Embryonic facial prominence (tissue), 1 donor: ENCODE measurements around the gene GLYAT.
"Not testable (repeated sequence)": the region's sequence is repeated elsewhere in the genome, so short reads cannot be mapped to it uniquely, and the experiment has no call there.

ENCODE experiments used
- DNase-seq: peaks from one replicate; pipeline ENCODE4 v3.0.0-alpha.2; 2016; ENCODE audit errors: extremely low spot score

Gene GLYAT

DNA sequence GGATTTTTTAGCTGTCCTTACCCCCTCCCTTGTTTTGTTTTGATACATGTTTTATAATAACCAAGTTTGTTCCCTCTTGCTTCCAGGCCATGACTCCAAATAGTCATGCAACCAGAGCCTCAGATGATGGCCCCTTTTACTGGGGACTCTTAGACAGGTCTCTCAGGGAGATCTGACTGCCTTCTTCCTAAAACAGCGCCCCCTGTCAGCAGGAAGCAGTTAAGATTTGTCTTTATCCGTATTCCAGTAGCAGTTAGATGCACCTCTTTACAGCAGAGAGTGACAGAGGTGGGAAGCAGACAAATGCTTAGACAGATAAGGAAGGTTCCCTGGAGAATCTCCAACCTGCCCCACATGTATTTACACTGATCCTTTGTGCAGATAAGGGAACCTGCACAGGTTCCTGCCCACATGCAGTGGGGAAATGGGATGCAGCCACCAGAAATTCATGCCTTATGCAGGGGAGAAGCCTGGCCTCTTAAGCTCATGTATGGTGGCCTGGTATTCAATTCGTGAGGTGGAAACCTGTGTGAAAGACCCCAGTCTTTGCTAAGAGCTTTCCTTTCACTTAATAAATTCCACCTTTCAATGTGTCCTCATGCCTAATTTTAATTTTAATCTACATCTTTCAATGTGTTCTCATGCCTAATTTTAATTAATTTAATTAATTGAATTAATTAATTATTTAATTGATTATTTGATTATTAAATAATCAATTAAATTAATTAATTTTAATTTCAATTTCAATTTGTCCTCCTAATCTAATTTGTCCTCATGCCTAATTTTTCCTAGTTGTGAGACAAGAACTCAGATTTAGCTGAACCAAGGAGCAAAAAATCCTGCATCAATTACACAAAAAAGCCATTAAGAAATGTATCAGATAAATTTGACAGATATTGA, 11.5 kb upstream of the GLYAT start:
- DNase-seq = no peak

DNA sequence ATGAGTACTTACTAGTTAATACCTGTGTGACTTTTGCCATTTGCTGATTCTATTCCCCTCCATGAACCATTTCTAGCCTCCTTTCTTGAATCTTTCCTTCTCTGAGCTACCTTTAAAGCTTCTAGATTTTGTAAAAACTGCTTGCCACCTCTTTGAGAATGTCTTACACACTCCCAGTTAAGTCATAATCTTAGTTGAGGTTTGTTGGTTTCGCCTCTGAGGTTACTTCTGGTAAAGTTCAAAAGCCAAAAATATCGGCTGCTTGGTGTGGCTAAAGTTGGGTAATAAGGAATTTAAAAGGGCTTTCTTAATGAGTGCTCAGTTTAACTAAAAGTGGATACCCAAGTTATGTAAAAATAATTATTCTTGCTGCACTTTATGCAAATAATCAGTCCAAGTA, 10.4 kb upstream of the GLYAT start:
- DNase-seq = no peak

DNA sequence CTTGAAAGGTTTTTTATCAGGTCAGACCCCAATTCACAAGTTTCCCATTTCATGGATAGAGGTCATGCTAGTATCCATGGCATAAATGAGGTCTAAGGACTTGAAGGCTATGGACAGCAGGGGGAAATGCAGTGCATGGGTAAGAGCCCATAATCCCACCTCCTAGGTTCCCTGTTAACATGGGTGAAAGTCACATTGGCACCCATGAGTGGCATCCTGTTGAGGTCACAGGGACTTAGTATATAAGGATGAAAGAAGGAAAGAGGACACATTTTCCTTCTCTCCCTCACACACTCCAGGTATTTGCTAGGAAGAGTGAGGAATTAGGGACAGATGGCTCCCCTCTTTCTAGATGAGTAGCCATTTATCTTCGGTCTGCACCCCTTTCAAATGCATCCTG, 9.4 kb upstream of the GLYAT start:
- DNase-seq = no peak

DNA sequence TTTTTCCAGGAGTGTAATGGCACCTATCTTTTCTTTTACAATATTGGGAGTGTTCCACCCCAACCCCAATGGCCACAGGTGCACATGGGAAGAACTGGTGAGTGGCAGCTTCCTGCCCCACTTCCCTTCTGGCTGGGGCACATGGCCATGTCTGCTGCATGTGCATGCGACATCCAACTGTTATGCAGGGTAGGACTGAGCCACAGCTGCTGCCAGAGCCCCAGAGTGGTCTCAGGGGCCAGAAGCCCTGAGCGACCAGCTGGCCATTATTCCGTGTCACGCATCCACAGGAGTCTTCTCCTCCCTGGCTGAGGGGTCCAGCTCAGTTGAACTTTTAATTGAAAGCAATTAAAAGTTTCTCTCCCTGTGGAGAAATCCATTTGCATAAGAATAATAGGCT, 8.7 kb upstream of the GLYAT start:
- no peak for DNase-seq

DNA sequence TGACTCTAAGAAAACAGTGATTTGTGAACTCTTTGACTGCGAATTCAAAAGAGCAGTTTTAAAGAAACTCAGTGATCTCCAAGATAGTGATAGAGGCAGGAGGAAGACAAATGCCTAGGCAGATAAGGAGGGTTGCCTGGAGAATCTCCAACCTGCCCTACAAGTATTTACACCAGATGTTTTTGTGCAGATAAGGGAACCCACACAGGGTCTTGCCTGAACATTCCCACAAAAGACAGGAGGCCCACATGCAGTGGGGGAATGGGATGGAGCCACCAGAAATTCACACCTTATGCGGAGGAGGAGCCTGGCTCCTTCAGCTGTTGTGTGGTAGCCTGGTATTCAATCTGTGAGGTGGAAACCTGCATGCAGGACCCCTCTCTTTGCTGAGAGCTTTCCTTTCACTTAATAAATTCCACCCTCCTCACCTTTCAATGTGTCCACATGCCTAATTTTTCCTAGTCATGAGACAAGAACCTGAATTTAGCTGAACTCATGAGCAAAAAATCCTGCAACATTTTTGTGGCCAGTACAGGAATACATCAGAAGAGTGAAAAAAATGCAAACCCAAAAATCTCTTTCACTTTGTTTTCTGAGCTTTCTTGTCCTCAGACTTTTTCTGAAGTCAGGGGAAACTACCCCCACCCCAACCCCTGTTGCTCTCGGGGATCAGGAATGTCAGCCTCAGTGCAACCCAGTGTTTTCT, 8.1 kb upstream of the GLYAT start:
- DNase-seq = no peak

DNA sequence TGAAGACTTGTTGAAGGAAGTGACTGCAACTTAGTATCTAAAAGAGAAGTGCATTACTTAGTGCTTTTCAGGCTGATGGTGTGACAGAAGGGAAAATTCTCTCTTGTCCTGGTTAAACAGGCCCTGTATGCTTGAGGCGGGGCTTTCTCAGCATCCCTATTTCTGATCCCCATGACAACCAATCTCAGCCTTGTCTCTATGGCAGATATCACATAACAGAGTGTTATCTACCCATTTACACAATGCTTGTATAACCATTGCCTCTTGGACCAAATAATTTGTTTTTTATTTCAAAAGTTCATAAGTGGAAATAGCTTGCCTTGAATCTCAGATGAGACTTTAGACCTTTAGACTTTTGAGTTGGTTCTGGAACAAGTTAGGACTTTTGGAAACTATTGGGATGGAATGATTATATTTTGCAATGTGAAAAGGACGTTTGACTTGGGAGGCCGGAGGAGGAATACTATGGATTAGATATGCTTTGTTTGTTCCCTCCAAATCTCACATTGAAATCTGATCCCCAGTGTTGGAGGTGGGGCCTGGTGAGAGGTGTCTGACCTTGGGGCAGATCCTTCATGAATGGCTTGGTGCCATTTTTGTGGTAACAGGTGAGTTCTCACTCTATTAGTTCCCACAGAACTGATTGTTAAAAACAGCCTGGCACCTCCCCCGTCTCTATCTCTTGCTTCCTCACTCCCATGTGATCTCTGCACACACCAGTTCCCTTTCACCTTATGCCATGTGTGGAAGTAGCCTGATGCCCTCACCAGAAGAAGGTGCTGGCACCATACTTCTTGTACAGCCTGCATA, 3.1 kb upstream of the GLYAT start:
- no peak for DNase-seq

DNA sequence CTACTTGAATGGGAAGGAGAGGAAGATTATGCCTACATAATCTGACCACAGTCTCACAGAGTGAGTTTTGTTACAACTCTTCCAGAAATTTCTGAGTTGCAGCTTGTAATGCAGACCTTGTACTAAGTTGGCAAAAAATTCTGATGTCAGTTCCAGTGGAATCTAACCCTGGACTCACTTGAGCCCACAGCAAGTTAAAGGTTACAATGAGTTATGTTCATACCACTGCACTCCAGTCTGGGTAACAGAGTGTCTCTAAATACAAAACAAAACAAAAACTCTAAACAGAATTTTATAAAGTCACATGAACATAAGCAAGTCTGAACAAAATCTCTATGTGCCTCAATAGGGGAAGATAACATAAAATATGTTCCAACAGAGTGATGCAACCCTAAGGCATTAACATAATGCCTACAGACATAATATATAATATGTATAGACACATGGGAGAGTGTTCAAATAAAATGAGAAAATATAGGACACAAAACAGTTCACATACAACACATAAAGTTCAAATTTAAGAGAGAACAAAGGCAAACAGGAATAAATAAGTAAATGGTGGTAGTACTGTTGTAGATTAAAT, 1.1 kb downstream of the GLYAT start:
- DNase-seq = no peak

DNA sequence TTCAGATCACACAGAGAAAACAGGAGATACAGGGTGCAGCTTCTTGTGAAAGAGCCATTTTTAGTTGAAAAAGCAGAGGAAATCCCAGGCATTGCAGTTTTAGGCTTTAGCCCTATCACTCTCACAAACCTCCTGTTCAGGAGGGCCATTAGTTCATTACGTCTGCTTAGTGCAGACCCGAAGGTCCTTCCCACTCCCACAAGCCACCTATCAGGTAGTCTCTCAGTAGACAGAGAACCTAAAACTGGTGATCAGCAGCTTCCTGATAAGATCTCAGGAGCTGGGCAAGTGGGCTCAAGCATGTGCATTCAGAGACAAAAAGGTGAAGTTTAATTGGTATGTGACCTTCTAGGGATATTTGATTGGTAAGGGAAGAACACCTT, 4.3 kb downstream of the GLYAT start:
- no peak for DNase-seq

DNA sequence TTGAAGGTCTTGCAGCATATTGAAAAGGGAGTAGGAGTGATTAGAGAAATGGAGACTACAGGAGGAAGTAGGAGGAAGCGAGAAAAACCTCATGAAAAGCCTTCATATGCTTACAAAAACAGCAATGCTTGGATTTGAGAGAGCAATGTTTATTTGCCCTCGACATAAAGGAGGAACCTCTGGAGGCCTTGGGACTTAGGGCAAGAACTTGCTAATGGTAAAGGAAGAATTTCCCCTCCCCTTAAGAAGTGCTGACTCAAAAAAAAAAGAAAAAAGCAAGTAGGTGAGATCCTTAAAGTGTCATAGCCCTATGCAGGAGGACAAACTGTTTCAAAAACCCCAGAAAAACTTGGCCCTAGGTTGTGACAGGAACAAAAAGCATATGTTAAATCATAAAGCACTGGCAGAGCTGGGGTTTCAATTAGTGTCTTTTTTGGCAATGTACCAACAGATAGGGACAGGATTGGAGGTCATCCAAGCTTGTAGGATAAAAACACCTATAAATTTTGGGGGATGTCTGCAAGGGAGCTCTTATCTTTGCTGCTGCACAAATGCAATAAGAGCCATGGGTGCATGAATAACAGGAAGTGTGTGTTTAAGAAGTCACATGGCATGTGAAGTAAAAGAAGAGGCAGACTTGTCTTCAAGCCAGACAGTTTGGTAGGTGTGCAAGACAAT, 4.9 kb downstream of the GLYAT start:
- DNase-seq = no peak

DNA sequence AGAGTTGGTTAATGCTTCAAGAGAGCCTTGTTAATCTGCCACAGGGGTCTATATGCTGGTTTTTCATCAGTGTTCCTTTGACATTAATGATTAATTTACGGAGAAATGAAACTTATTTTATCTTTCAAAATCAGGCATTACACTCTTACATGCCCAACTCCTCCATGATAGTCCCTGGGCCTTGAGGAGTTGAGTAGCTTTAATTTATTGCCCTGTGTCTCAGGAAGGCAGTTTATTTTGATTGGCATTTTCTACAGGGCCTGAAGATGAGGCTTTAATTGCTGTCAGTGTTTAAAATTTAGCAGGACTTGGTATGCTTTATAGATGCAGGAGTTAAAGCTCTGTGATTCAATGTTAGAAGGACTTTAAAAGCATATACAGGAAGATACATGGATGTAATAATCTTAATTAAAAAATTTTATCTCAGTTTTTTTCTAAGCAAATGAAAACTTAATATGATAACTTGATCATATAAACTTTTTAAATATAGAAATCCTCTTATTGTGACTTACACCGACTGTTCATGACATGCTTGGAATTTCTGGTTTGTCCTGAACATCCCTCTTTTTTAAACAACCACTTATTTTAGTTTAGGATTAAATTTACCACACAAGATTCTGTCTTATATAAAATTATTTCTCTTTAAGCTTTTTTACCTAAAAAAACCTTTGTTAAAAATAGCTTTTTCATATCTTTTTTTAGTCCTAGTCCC, 12.2 kb downstream of the GLYAT start:
- no peak for DNase-seq

DNA sequence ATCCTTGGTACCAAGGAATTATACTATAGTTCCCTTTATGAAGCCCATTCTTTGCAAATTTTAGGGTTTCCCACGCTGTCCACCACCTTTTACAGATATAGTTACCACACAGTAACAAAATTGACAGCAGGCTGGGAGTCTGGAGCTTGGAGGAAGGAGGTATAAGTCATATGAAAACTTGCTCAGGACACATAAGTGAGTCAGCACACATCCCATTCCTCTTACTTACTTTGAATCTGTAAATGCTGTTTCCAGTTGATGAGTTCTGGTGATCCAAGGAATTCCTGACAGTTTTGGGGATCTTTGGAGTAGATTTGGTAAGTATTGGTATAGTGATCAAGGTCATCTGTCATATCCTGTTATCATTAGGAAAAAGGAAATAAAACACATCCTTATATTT, 19.2 kb downstream of the GLYAT start:
- no peak for DNase-seq

DNA sequence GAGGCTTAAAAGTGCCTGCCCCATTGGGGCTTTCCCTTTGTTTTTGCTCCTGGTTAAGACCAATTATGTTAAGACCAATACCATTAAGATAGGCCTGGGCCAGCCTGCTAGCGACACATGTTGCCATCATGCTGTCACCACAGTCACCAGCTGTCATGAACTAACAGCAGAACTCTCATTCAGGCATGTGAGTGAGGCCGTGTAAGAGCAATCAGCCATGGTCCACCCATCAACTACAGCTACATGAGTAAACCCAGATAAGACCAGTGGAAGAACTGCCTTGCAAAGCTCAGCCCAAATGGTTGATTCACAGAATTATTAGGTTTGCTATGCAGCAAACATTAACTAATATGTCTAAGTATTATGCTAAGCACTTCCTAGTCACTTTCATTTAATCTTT, 19.9 kb downstream of the GLYAT start:
- no peak for DNase-seq

DNA sequence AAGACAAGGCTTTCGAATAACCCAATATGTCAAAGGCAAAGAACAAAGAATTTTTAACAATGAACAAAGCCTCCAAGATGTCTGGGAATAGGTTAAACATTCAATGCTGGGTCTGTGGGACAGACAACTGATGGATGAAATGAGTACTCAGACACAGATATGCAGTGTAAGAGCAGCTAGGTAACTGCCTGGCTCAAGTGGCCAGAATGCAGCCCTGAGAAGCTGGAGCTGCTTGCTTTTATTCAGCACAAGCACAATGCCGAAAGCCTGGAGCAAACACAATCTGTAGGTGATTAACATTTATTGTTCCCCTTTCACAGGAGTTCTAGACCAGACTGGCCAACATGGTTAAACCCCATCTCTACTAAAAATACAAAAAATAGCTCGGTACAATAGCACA, 24.0 kb downstream of the GLYAT start:
- DNase-seq = no peak

DNA sequence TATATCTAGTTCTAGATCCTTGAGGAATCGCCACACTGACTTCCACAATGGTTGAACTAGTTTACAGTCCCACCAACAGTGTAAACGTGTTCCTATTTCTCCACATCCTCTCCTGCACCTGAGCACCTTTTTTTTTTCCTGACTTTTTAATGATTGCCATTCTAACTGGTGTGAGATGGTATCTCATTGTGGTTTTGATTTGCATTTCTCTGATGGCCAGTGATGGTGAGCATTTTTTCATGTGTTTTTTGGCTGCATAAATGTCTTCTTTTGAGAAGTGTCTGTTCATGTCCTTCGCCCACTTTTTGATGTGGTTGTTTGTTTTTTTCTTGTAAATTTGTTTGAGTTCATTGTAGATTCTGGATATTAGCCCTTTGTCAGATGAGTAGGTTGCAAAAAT, 34.9 kb downstream of the GLYAT start:
- DNase-seq = not testable (repeated sequence)

DNA sequence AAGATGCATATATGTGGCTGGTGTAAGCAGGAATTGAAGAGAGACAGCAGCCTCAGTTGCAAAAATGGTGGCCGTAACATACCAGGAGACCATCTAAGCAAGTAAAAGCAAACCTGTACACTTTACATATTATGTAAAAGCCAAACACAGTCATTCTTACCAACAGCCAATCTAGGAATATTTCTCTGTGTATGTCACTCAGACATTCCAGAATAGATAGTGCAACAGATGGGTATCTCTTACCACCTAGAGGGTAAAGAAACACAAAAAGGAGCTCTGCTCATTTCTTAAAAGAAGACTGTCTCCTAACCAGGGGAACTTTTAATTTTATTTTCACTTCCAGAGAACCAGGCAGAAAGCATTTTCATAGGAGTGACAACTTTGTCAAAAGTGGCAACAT, 38.7 kb downstream of the GLYAT start:
- DNase-seq = no peak

DNA sequence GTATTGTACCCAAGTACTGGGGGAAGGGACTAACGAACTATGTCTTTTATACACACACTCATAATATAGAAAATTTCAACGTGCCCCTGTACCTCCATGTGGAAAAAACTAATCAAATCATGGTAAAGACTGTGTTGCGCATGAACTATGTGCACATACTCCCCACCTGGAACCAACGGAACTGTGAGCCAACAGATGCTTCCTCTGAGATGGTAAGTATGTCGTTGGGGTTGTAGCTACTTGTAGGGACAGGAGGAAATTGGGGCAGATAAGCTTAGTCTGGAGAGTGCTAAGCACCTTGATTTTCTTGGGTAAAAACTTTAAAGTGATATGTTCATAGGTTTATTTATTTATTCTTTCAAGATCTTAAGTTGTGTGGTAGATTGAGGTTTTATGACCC, 40.1 kb downstream of the GLYAT start:
- no peak for DNase-seq

DNA sequence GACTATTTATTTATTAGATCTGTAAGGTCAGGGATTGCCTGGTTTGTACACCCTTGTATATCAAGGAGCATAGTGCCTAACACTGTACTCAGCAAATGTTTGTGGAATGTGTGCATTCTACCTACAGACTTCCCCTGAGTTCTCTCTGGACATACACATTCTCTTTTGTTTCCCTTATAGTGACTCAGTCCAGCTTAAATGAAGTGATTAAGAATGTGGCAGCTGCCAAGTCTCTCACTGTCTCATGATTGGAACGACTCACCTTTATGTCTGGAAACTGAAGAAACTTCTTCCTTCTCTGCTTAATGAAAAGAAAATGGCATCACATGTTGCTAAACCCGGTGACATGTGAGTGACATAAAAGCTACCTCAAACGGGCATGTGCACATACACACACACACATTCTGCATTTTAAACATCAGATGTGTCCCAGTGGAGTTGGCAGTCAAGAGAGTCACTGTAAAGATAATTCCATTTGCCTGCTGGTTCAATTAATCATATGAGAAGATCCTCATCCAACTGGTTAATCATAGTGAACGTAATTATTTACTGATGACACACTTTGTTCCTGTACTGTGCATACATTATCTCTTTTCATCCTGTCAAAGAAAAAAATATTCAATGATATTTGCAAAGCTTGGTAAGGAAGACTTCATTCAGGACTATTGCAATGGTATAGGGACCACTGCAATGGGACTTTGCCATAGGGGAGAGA, 42.8 kb downstream of the GLYAT start:
- DNase-seq = no peak

DNA sequence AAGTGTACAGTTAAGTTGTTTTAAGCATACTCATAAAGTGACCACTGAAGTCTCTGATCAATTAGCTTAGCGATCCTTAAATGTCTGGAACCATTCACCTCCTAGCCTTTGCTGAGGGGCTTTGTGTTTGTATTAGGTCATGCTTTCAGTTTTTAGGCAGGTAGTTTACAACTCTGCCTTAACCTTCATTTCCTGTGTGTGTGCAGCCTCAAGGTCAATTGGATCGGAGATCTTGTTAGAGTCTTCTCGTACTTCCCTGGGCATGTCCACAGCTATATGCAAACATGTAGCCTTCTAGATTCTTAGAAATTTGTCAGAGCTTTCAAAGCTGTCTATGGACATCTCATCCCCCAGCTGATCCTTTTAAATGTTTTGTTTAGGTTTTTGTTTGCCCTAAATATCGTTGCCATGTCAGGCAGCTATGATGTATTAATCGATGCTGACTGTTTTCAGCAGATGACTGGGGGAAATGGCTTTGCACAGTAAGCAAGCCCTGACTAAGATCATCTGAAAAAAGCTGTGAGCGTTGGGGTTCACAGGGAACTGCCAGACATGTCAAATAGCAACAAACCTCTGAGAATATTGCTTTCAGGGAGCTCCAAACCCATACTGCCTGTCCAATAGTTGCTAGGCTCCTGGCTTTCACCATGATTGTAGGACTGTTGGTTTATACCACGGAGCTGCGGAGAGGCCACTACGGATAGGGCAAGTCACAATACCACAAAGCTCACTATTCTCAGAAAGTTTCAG, 45.6 kb downstream of the GLYAT start:
- no peak for DNase-seq

DNA sequence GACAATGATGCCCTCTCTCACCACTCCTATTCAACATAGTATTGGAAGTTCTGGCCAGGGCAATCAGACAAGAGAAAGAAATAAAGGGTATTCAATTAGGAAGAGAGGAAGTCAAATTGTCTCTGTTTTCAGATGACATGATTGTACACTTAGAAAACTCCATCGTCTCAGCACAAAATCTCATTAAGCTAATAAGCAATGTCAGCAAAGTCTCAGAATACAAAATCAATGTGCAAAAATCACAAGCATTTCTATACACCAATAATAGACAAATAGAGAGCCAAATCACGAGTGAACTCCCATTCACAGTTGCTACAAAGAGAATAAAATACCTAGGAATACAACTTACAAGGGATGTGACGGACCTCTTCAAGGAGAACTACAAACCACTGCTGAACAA, 49.1 kb downstream of the GLYAT start:
- DNase-seq = not testable (repeated sequence)
